ENCODE results near the gene SCYGR1.
"Not testable (repeated sequence)": the region's sequence is repeated elsewhere in the genome, so short reads cannot be mapped to it uniquely, and the experiment has no call there.

The SCYGR1 gene

GRCh38 chr2:227387583-227387982, at the start of gene SCYGR1:
Gene SCYGR1 (minus strand): TSS chr2:227387949. CDS start chr2:227387949, 0 bp downstream.
- ATAC-seq, H3K27me3 Mint-ChIP-seq, DNase-seq, H3K4me3 Mint-ChIP-seq: not testable (repeated sequence)
- Mint-ChIP-seq H3K4me1 (peaks cover 23% of the 10 kb centered on the region), H3K27ac (peak within 1 kb of the TSS in 1 of 2 donors; percentile 68), H3K9me3 (peaks cover 10% of the 10 kb centered on the region in 2 donors)

DNA sequence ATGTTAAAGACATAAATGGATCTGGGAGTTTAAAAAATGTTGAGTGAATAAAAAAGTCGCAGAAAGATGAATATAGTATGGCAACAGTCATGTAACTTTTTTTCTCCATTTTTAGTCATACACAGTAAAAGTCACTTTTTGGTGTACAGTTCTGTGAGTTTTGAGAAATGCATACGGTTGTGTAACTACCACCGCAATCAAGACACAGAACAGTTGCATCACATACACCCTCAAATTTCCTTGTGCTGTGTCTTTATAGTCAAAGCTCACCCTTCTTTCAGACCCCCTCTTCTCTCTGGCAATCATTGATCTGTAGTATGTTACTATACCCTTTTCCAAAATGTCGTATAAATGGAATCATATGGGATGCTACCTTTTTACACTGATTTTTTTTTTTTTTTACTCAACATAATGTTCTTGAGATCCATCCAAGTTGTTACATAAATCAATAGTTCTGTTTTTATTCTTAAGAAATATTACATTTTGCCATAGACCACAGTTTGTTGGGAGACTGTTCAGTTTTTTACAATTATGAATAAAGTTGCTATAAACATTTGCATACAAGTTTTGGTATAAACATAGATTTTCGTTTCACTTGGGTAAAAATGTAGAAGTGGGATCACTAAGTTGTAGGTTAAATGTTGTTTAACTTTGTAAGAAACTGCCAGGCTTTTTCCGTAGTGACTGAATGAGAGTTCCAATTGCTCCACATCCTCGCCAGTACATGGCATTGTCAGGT, 48.9 kb upstream of the SCYGR1 start:
- H3K9me3 Mint-ChIP-seq: peaks cover 12 to 17% of the 10 kb centered on the region in 2 donors
- H3K4me3 Mint-ChIP-seq: no peak overlapping the region
- no peaks in the 10 kb centered on the region for H3K27me3 Mint-ChIP-seq
- no peak overlapping the region for H3K27ac Mint-ChIP-seq
- H3K4me1 Mint-ChIP-seq: no peaks in the 10 kb centered on the region
- DNase-seq (no peak), ATAC-seq (no peak)

DNA sequence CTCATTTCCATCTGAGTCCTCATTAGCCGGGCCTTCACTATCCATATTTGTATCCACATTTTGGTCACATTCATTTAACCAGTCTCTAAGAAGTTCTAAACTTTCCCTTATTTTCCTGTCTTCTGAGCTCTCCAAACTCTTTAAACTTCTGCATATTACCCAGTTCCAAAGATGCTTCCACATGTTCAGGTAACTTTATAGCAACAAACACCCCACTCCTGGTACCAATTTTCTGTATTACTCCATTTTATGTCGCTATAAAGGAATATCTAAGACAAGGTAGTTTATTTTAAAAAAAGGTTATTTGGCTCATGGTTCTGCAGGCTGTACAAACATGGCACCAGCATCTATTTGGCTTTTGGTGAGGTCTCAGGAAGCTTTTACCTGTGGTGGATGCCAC, 45.4 kb upstream of the SCYGR1 start:
- ATAC-seq: no peak
- no peak for DNase-seq
- H3K4me1 Mint-ChIP-seq: peaks cover 12% of the 10 kb centered on the region
- no peak overlapping the region for H3K27ac Mint-ChIP-seq
- no peak overlapping the region for H3K4me3 Mint-ChIP-seq
- H3K9me3 Mint-ChIP-seq: peaks cover 17% of the 10 kb centered on the region in 2 donors
- no peaks in the 10 kb centered on the region for H3K27me3 Mint-ChIP-seq

- ATAC-seq (no peak), DNase-seq (no peak)
- H3K9me3 Mint-ChIP-seq: peaks cover 17% of the 10 kb centered on the region in 2 donors
- no peak overlapping the region for H3K4me3 Mint-ChIP-seq
- H3K27me3 Mint-ChIP-seq: no peaks in the 10 kb centered on the region
- no peak overlapping the region for H3K27ac Mint-ChIP-seq
- H3K4me1 Mint-ChIP-seq: peaks cover 18% of the 10 kb centered on the region
These were observed 42.9 kb upstream of the SCYGR1 start for GRCh38 chr2:227430639-227431038.

- no peak overlapping the region for H3K4me3 Mint-ChIP-seq
- DNase-seq (no peak), ATAC-seq (no peak)
- H3K4me1 Mint-ChIP-seq: peaks cover 18% of the 10 kb centered on the region
- H3K9me3 Mint-ChIP-seq: peaks cover 17% of the 10 kb centered on the region in 2 donors
- no peak overlapping the region for H3K27ac Mint-ChIP-seq
- H3K27me3 Mint-ChIP-seq: no peaks in the 10 kb centered on the region
These were observed 41.1 kb upstream of the SCYGR1 start for GRCh38 chr2:227428731-227429285.

DNA sequence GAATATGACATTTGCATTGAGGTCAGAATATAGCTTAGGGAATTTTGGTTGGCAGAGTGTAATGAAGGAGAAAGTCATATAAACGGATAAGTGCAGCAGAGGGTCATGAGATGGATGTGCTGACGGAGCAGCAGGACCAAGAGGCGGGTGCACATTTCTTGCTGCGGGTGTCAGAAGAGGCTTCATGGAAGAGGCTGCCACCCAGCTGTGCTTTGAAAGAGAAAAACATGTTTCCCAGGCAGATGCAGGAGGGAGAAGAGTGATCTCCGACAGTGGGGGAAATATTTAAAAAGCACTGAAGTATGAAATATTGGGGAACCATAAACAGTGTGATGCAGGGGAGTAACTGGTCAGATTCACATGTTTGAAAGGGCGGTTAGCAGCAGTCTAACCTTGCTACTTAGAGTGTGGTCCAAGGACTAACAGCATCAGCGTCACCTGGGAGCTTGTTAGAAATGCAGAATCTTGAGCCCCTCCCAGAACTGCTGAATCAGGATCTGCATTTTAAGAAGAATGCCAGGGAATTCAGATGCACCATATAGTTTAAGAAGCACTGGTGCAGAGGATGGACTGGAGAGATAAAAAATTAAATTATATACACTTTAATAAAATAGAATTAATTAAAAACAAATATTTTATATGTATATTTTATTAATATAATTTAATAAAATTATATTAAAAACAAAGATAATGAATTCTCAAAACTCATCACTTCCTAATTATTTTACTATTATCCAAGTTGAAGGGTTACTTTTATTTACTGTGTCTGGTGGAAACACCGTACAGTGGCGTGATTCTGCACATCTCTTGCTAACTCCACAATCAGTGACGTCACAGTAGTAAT, 36.1 kb upstream of the SCYGR1 start:
- H3K27me3 Mint-ChIP-seq: no peaks in the 10 kb centered on the region
- no peak overlapping the region for H3K27ac Mint-ChIP-seq
- peaks cover 13% of the 10 kb centered on the region for H3K4me1 Mint-ChIP-seq
- H3K4me3 Mint-ChIP-seq: no peak overlapping the region
- H3K9me3 Mint-ChIP-seq: peaks cover 0 to 8% of the 10 kb centered on the region in 2 donors
- ATAC-seq: no peak
- no peak for DNase-seq

GRCh38 chr2:227420087-227421052, 32.6 kb upstream of the SCYGR1 start:
- peaks cover 0 to 8% of the 10 kb centered on the region in 2 donors for H3K9me3 Mint-ChIP-seq
- peaks cover 20% of the 10 kb centered on the region for H3K4me1 Mint-ChIP-seq
- no peak overlapping the region for H3K27ac Mint-ChIP-seq
- H3K4me3 Mint-ChIP-seq: no peak overlapping the region
- H3K27me3 Mint-ChIP-seq: no peaks in the 10 kb centered on the region
- ATAC-seq: no peak
- no peak for DNase-seq

DNA sequence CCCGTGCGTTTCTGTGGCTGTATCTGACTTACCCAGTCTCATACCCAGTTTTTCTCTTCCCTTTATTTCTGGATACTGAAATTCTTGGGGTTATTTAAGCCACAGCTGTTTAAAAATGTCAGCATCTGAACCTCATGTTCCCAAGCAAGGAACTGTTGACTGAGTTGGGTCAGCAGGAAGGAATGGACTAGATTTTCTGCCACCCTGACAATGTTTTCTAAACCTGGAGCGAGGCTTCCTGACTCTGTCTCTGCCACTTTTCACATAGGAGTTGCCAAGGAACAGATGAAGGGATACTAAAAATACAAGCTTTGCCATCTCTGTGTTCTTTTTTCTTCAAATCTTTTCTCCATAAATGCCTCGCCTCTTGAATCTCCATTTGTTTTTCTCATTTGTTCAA, 29.0 kb upstream of the SCYGR1 start:
- Mint-ChIP-seq H3K4me3 (no peak overlapping the region), H3K9me3 (peaks cover 0 to 8% of the 10 kb centered on the region in 2 donors), H3K4me1 (peaks cover 52% of the 10 kb centered on the region), H3K27ac (no peak overlapping the region), H3K27me3 (no peaks in the 10 kb centered on the region)
- DNase-seq (no peak), ATAC-seq (no peak)

DNA sequence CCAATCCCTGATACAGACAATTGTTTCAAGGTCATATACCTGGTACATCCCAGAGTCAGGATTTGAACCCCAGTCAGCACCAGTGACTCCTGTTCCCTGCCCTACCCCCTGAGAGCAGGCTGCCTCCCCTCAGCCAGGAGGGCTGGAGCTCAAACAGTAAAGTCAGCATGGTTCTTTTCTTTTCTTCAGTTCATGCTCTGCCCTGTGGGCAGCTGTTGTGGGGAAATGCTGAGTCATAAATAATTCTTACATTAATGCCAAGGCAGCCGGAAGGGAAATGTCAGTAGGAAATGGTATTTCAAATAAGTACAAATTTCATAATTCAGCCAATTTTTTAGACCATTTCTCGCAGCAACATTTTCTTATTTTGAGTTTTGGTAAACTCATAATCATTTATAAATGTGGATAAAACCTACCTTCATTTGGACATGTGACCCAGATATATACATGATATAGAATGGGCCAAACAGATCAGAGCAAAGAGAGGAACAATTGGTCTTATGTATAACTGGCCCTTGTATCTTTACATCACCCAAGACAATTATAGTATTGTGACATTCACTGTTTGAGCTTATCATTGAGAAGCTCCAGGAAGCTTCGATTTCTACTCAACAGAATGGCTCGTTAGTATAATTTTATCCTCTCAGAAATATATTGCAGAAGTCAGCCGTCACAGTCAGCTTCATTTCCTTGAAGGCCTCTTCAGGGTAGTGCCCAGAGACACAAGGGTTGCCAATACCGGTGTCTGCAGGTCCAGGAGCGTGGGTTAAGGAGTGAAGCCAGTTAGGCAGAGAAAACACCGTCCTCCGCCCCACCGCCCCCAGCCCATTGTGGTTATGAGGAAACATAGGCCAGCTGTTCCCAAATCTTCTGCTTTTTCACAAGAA, 28.0 kb upstream of the SCYGR1 start:
- Mint-ChIP-seq H3K27ac (peak overlapping the region; percentile 10 to 87), H3K4me1 (peaks cover 61% of the 10 kb centered on the region), H3K27me3 (no peaks in the 10 kb centered on the region), H3K4me3 (peak overlapping the region; percentile 20 to 67), H3K9me3 (peaks cover 0 to 7% of the 10 kb centered on the region in 2 donors)
- DNase-seq (peak in 1 of 2 donors; percentile 18), ATAC-seq (peak; percentile 27)

- Mint-ChIP-seq H3K4me3 (peak overlapping the region in 1 of 2 donors; percentile 67), H3K9me3 (no peaks in the 10 kb centered on the region), H3K27ac (peak overlapping the region in 1 of 2 donors; percentile 87), H3K4me1 (peaks cover 66% of the 10 kb centered on the region), H3K27me3 (no peaks in the 10 kb centered on the region)
- no peak for DNase-seq
- ATAC-seq: no peak
These were observed 27.1 kb upstream of the SCYGR1 start for GRCh38 chr2:227414846-227415245.

DNA sequence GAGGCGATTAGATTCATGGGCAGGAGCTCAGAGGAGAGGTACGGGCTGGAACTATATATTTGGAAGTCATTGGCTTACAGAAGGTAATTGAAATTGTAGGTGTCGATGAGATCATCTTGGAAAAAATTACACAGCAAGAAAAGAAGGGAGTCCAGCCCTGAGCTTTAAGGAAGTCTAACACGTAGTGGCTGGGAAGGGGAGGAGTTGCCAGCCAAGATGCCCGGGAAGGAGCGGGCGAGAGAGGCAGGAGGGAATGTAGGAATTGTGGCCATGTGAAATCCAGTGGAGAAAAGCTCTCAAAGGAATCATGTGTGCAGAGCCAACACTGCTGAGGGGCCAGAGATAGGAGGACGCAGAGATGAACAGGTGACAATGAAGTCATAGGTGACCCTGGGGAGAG, 25.6 kb upstream of the SCYGR1 start:
- peak overlapping the region; percentile 4 to 11 for H3K4me3 Mint-ChIP-seq
- H3K9me3 Mint-ChIP-seq: no peaks in the 10 kb centered on the region
- H3K4me1 Mint-ChIP-seq: peaks cover 70% of the 10 kb centered on the region

DNA sequence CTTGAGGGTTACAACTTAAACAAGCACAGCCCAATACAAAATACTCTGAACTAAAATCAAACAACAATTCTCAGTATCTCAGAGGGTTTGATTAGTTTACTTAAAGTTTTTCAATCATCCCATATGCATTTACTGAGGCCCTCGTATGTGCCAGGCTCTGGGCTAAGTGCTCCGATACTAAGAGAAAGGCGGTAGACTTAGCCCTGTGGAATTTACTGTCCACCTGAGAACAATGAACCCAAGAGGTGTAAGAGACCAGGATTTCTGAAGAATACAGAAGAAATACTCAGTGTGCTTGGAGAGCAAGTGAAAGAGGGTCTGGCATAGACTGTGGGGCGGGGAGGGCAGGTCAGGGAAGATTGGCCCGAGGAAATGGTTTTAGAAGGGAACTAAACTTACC, 25.1 kb upstream of the SCYGR1 start:
- Mint-ChIP-seq H3K4me1 (peaks cover 74% of the 10 kb centered on the region), H3K9me3 (no peaks in the 10 kb centered on the region), H3K4me3 (peak overlapping the region; percentile 4 to 11), H3K27me3 (no peaks in the 10 kb centered on the region), H3K27ac (peak overlapping the region in 1 of 2 donors; percentile 19)
- no peak for DNase-seq
- ATAC-seq: no peak

More for the DNA sequence above, 25.6 kb upstream of the SCYGR1 start:
- Mint-ChIP-seq H3K27ac (peak overlapping the region in 1 of 2 donors; percentile 19), H3K27me3 (no peaks in the 10 kb centered on the region)
- no peak for ATAC-seq
- DNase-seq: no peak

DNA sequence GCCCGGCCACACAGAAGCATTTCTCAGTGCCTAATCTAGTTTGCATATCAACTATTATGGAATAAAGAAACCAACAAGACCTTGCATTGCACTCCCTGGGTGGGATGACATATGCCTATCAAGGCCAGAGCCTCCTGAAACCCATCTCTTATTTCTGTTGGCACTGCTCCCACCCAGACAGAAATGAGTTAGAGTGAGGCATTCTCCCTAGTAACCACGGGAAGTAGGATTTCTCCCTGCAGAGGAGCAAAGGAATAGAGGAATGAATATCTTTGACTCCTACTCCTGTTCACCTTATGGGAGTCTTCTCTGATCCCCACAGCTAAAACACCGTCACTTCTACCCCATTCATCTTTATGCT, 24.2 kb upstream of the SCYGR1 start:
- H3K27ac Mint-ChIP-seq: peak overlapping the region; percentile 74 to 96
- ATAC-seq: no peak
- H3K27me3 Mint-ChIP-seq: no peaks in the 10 kb centered on the region
- DNase-seq: no peak
- no peaks in the 10 kb centered on the region for H3K9me3 Mint-ChIP-seq
- H3K4me3 Mint-ChIP-seq: peak overlapping the region; percentile 44 to 46
- H3K4me1 Mint-ChIP-seq: peaks cover 76% of the 10 kb centered on the region
